ENCODE data around the gene TUBB1.
A peak's percentile ranks its signal among the peaks of the same experiment; 100 is the strongest.

TUBB1 gene

GRCh38 chr20:59006167-59006863, 12.9 kb upstream of the TUBB1 start:
- Mint-ChIP-seq H3K4me3 (peak overlapping the region; percentile 74), H3K9me3 (no peaks in the 10 kb centered on the region), H3K27me3 (ENCODE audit: low read depth, poor library complexity) (peaks cover 10% of the 10 kb centered on the region), H3K4me1 (peaks cover 58% of the 10 kb centered on the region), H3K27ac (no peak overlapping the region), H3K36me3 (ENCODE audit: low read depth) (no peaks in the 10 kb centered on the region)
- DNase-seq, result no peak
- TF ChIP-seq CTCF (IDR thresholded peaks at IDR 0.05), result no peak

GRCh38 chr20:59006864-59007664, 12.2 kb upstream of the TUBB1 start, which contains the start of gene CTSZ:
Gene CTSZ (minus strand): TSS chr20:59007254. CDS start chr20:59007128, 126 bp downstream.
- Mint-ChIP-seq H3K4me3 (peak within 1 kb of the TSS; percentile 76), H3K27me3 (ENCODE audit: low read depth, poor library complexity) (peaks cover 10% of the 10 kb centered on the region), H3K36me3 (ENCODE audit: low read depth) (no peaks in the 10 kb centered on the region), H3K4me1 (peaks cover 52% of the 10 kb centered on the region), H3K27ac (no peak within 1 kb of the TSS), H3K9me3 (no peaks in the 10 kb centered on the region)
- DNase-seq, result peak; percentile 72
- no peak for TF ChIP-seq CTCF (IDR thresholded peaks at IDR 0.05)

- Mint-ChIP-seq H3K9me3 (no peaks in the 10 kb centered on the region), H3K27ac (no peak overlapping the region), H3K4me3 (peak overlapping the region; percentile 76), H3K36me3 (ENCODE audit: low read depth) (no peaks in the 10 kb centered on the region), H3K27me3 (ENCODE audit: low read depth, poor library complexity) (peaks cover 10% of the 10 kb centered on the region), H3K4me1 (peaks cover 44% of the 10 kb centered on the region)
- TF ChIP-seq CTCF (IDR thresholded peaks at IDR 0.05), result no peak
- DNase-seq, result no peak
Measured at GRCh38 chr20:59007665-59008511, 11.3 kb upstream of the TUBB1 start.

GRCh38 chr20:59008715-59009336, 10.4 kb upstream of the TUBB1 start:
- no peak for TF ChIP-seq CTCF (IDR thresholded peaks at IDR 0.05)
- no peak for DNase-seq
- Mint-ChIP-seq H3K4me3 (no peak overlapping the region), H3K4me1 (peaks cover 41% of the 10 kb centered on the region), H3K27me3 (ENCODE audit: low read depth, poor library complexity) (peaks cover 13% of the 10 kb centered on the region), H3K9me3 (no peaks in the 10 kb centered on the region), H3K36me3 (ENCODE audit: low read depth) (no peaks in the 10 kb centered on the region), H3K27ac (no peak overlapping the region)

- Mint-ChIP-seq H3K9me3 (no peaks in the 10 kb centered on the region), H3K36me3 (ENCODE audit: low read depth) (no peaks in the 10 kb centered on the region), H3K4me3 (no peak overlapping the region), H3K4me1 (peaks cover 34% of the 10 kb centered on the region), H3K27ac (no peak overlapping the region), H3K27me3 (ENCODE audit: low read depth, poor library complexity) (peaks cover 9% of the 10 kb centered on the region)
- no peak for DNase-seq
- no peak for TF ChIP-seq CTCF (IDR thresholded peaks at IDR 0.05)
Measured at GRCh38 chr20:59010321-59010994, 8.8 kb upstream of the TUBB1 start.
